Limb (tissue), 2 donors: ENCODE data around the gene BRICD5.
A peak's percentile ranks its signal among the peaks of the same experiment; 100 is the strongest.

Experiments
- DNase-seq, 2 donors: peaks; one replicate each; pipeline ENCODE4 v3.0.0-alpha.2; 2016; ENCODE audit errors: extremely low spot score in 2 of 2

Gene BRICD5

GRCh38 chr16:2181952-2182351 is 28.7 kb downstream of the BRICD5 start:
- no peak for DNase-seq

GRCh38 chr16:2180962-2181923 is 29.4 kb downstream of the BRICD5 start:
- DNase-seq, result no peak

- no peak for DNase-seq
These were observed 30.2 kb downstream of the BRICD5 start for GRCh38 chr16:2180461-2180860.

GRCh38 chr16:2179576-2179975 is 31.1 kb downstream of the BRICD5 start:
- no peak for DNase-seq

GRCh38 chr16:2179107-2179501 is 31.6 kb downstream of the BRICD5 start:
- DNase-seq, result no peak

- peak in 1 of 2 donors; percentile 72 for DNase-seq
These were observed 32.1 kb downstream of the BRICD5 start for GRCh38 chr16:2178321-2179106.

- no peak for DNase-seq
These were observed 33.1 kb downstream of the BRICD5 start for GRCh38 chr16:2177561-2177960.

- no peak for DNase-seq
These were observed 33.6 kb downstream of the BRICD5 start for GRCh38 chr16:2177101-2177500.

GRCh38 chr16:2176047-2176446 is 34.6 kb downstream of the BRICD5 start:
- DNase-seq, result no peak

- no peak for DNase-seq
These were observed 35.2 kb downstream of the BRICD5 start for GRCh38 chr16:2175454-2175853.

- DNase-seq, result no peak
These were observed 36.1 kb downstream of the BRICD5 start for GRCh38 chr16:2174396-2175131.

GRCh38 chr16:2173916-2174315 is 36.7 kb downstream of the BRICD5 start:
- DNase-seq, result no peak

GRCh38 chr16:2173366-2173765 is 37.3 kb downstream of the BRICD5 start:
- DNase-seq, result no peak

- DNase-seq, result no peak
These were observed 37.9 kb downstream of the BRICD5 start for GRCh38 chr16:2172688-2173335.

- DNase-seq, result no peak
These were observed 39.0 kb downstream of the BRICD5 start for GRCh38 chr16:2171601-2172178.

- DNase-seq, result no peak
These were observed 39.9 kb downstream of the BRICD5 start for GRCh38 chr16:2170587-2171435.

GRCh38 chr16:2170080-2170479 is 40.6 kb downstream of the BRICD5 start:
- DNase-seq, result no peak

GRCh38 chr16:2167068-2167638 is 43.5 kb downstream of the BRICD5 start:
- no peak for DNase-seq

- no peak for DNase-seq
These were observed 44.2 kb downstream of the BRICD5 start for GRCh38 chr16:2166263-2167067.
